Measurements from ENCODE around the gene MAP3K2. TPM values are rescaled to one million over a fixed set of nuclear protein-coding genes. Genes with fewer than 3 reads are reported as not detected.

The MAP3K2 gene
- total RNA-seq, 1 experiment from 2014 or later: 38.7 TPM

GRCh38 chr2:127418300-127419111 lies 30.7 kb upstream of the MAP3K2 start, which contains the start of gene PROC:
PROC (plus strand) TSS chr2:127418427; CDS start chr2:127419943, 1,516 bp downstream.
- no peak for DNase-seq
- no peaks in the 10 kb centered on the region for H3K36me3 Mint-ChIP-seq (ENCODE audit: insufficient read depth, unreplicated experiment)
- H3K36me3 ChIP-seq (ENCODE audit: control insufficient read depth, insufficient read depth, low read length): no peaks in the 10 kb centered on the region; the same call in 1 of the 2 replicates
- TF ChIP-seq CTCF (IDR thresholded peaks at IDR 0.05; ENCODE audit: insufficient read depth in 1 of 2, low read depth in 1 of 2, low read length in 1 of 2, severe bottlenecking in 1 of 2, unreplicated experiment in 1 of 2): no peak
- peaks cover 16% of the 10 kb centered on the region for H3K4me1 Mint-ChIP-seq (ENCODE audit: low read depth, unreplicated experiment)
- H3K27ac Mint-ChIP-seq (ENCODE audit: unreplicated experiment): no peak within 1 kb of the TSS
- peaks cover 22% of the 10 kb centered on the region for H3K4me1 ChIP-seq
- no peak within 1 kb of the TSS for H3K4me3 ChIP-seq (ENCODE audit: low read depth, low read length)
- CTCF ChIA-PET: no interaction called here
- no TSS peak for BruUV-seq (replicated peaks)
- intact Hi-C loops (cut with micrococcal nuclease; ENCODE audit: unreplicated experiment): no loop called here
- no peaks in the 10 kb centered on the region for H3K27me3 Mint-ChIP-seq (ENCODE audit: insufficient read depth, unreplicated experiment)
- no peaks in the 10 kb centered on the region for H3K27me3 ChIP-seq (replicated peaks; ENCODE audit: control insufficient read depth, insufficient read depth, low read length)
- 0 out of 2 replicates have a peak, but pooled peaks cover under 1% of the 10 kb centered on the region for H3K9me3 ChIP-seq
- H3K4me3 Mint-ChIP-seq (ENCODE audit: unreplicated experiment): peak within 1 kb of the TSS; percentile 76
- H3K9me3 Mint-ChIP-seq (ENCODE audit: unreplicated experiment): no peaks in the 10 kb centered on the region
- POLR2A ChIA-PET: no interaction called here

GRCh38 chr2:127417406-127417805 lies 29.6 kb upstream of the MAP3K2 start:
- TF ChIP-seq CTCF (IDR thresholded peaks at IDR 0.05; ENCODE audit: insufficient read depth in 1 of 2, low read depth in 1 of 2, low read length in 1 of 2, severe bottlenecking in 1 of 2, unreplicated experiment in 1 of 2): no peak
- Histone ChIP-seq H3K36me3 (ENCODE audit: control insufficient read depth, insufficient read depth, low read length) (no peaks in the 10 kb centered on the region; the same call in 1 of the 2 replicates), H3K4me3 (ENCODE audit: low read depth, low read length) (no peak overlapping the region), H3K9me3 (peaks cover 11% of the 10 kb centered on the region), H3K27me3 (replicated peaks; ENCODE audit: control insufficient read depth, insufficient read depth, low read length) (no peaks in the 10 kb centered on the region), H3K4me1 (peaks cover 22% of the 10 kb centered on the region)
- Mint-ChIP-seq H3K4me1 (ENCODE audit: low read depth, unreplicated experiment) (peaks cover 20% of the 10 kb centered on the region), H3K9me3 (ENCODE audit: unreplicated experiment) (peaks cover 7% of the 10 kb centered on the region), H3K36me3 (ENCODE audit: insufficient read depth, unreplicated experiment) (no peaks in the 10 kb centered on the region), H3K27ac (ENCODE audit: unreplicated experiment) (no peak overlapping the region), H3K27me3 (ENCODE audit: insufficient read depth, unreplicated experiment) (no peaks in the 10 kb centered on the region), H3K4me3 (ENCODE audit: unreplicated experiment) (peak overlapping the region; percentile 76)
- DNase-seq: no peak
- POLR2A ChIA-PET: no interaction called here
- intact Hi-C loops (cut with micrococcal nuclease; ENCODE audit: unreplicated experiment): loop anchor here (2.0 kb wide), 2 partner anchors 61 to 63 kb away; no protein-coding TSS in a partner anchor
- CTCF ChIA-PET: interaction anchor here (2.2 kb wide), 1 partner anchor 220 kb away, joined by 9 read pairs; no protein-coding TSS in a partner anchor
- BruUV-seq (replicated peaks): no TSS peak

GRCh38 chr2:127416506-127417001 lies 28.8 kb upstream of the MAP3K2 start:
- H3K9me3 Mint-ChIP-seq (ENCODE audit: unreplicated experiment): peaks cover 11% of the 10 kb centered on the region
- H3K36me3 Mint-ChIP-seq (ENCODE audit: insufficient read depth, unreplicated experiment): peaks cover 6% of the 10 kb centered on the region
- no peaks in the 10 kb centered on the region for H3K27me3 Mint-ChIP-seq (ENCODE audit: insufficient read depth, unreplicated experiment)
- Histone ChIP-seq H3K36me3 (ENCODE audit: control insufficient read depth, insufficient read depth, low read length) (no peaks in the 10 kb centered on the region; the same call in 1 of the 2 replicates), H3K4me3 (ENCODE audit: low read depth, low read length) (peak overlapping the region; percentile 47), H3K9me3 (peaks cover 11% of the 10 kb centered on the region), H3K4me1 (peaks cover 29% of the 10 kb centered on the region), H3K27me3 (replicated peaks; ENCODE audit: control insufficient read depth, insufficient read depth, low read length) (no peaks in the 10 kb centered on the region)
- CTCF ChIA-PET: interaction anchor here (1.4 to 2.2 kb wide), 4 partner anchors 10 to 219 kb away, joined by 5 to 9 read pairs (median 8); no protein-coding TSS in a partner anchor
- POLR2A ChIA-PET: interaction anchor here (1.0 kb wide), 1 partner anchor 9 kb away, joined by 3 read pairs; no protein-coding TSS in a partner anchor
- no TSS peak for BruUV-seq (replicated peaks)
- TF ChIP-seq CTCF (IDR thresholded peaks at IDR 0.05; ENCODE audit: insufficient read depth in 1 of 2, low read depth in 1 of 2, low read length in 1 of 2, severe bottlenecking in 1 of 2, unreplicated experiment in 1 of 2): peak in 1 of 2 experiments; percentile 4
- DNase-seq: no peak
- H3K27ac Mint-ChIP-seq (ENCODE audit: unreplicated experiment): peak overlapping the region; percentile 46
- H3K4me3 Mint-ChIP-seq (ENCODE audit: unreplicated experiment): peak overlapping the region; percentile 76
- H3K4me1 Mint-ChIP-seq (ENCODE audit: low read depth, unreplicated experiment): peaks cover 28% of the 10 kb centered on the region
- intact Hi-C loops (cut with micrococcal nuclease; ENCODE audit: unreplicated experiment): loop anchor here (1.0 to 2.0 kb wide), 4 partner anchors 62 to 219 kb away; no protein-coding TSS in a partner anchor

Measured in Caco-2 (cell line).